ENCODE results near the gene LCP1. TPM values are rescaled to one million over a fixed set of nuclear protein-coding genes. Genes with fewer than 3 reads are reported as not detected.
A peak's percentile ranks its signal among the peaks of the same experiment; 100 is the strongest.

The LCP1 gene
- total RNA-seq, 3 donors from 2014 or later (not counting 1 experiment from before 2014, with no cell fraction given): 1,088 to 1,116 (median 1,113) TPM

DNA sequence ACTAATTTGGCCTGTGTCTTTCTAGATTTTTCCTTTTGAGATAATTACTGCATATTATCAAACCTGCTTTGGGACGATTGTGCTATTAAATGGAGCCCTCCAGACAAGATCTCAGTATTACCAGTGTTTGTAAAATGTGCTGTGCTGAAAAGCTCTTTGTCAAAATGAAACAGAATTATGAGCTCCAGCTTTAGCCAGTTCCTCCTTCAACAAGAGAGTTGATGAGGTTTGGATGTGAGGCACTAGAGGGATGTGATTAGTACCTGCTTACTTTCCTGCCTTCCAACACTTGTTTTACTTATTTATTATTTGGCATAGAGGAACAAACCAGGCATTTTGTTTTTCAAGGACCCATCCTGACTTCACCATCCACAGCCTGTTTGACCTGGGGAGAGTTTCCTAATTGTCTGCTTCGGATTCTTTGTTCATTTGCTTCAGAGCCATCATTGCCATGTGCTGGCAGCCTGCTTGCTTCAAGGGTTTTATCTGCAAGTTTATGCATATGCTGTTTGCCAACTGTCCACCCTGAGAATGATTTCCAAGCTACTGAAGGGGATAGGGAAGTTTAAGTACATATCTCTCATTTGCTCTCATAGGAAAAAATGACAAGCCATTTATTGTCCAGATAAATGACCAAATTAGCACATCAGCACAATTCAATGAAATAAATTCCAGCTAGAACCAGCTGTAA, 44.2 kb downstream of the LCP1 start:
- H3K27ac Mint-ChIP-seq: peak overlapping the region; percentile 88 to 92
- peaks cover 37 to 48% of the 10 kb centered on the region in 2 donors for H3K4me1 Mint-ChIP-seq
- H3K36me3 Mint-ChIP-seq: peaks cover 39% of the 10 kb centered on the region
- no peak overlapping the region for H3K4me3 ChIP-seq (ENCODE audit: low read length)
- no peak overlapping the region for H3K27ac ChIP-seq (ENCODE audit: low read length)
- H3K9me3 ChIP-seq (ENCODE audit: control insufficient read depth, insufficient read depth, low read length): no peaks in the 10 kb centered on the region
- ATAC-seq (no peak), DNase-seq (no peak)
- no peaks in the 10 kb centered on the region for H3K27me3 Mint-ChIP-seq (ENCODE audit: low read depth in 2 of 2)
- no peak overlapping the region for H3K4me3 Mint-ChIP-seq
- WGBS (ENCODE audit: insufficient coverage): 92% methylated on average over 1 of the region's 2 CpGs
- H3K36me3 ChIP-seq (ENCODE audit: control insufficient read depth, insufficient read depth, low read length): peaks cover 95% of the 10 kb centered on the region
- TF ChIP-seq, protein P1, sequence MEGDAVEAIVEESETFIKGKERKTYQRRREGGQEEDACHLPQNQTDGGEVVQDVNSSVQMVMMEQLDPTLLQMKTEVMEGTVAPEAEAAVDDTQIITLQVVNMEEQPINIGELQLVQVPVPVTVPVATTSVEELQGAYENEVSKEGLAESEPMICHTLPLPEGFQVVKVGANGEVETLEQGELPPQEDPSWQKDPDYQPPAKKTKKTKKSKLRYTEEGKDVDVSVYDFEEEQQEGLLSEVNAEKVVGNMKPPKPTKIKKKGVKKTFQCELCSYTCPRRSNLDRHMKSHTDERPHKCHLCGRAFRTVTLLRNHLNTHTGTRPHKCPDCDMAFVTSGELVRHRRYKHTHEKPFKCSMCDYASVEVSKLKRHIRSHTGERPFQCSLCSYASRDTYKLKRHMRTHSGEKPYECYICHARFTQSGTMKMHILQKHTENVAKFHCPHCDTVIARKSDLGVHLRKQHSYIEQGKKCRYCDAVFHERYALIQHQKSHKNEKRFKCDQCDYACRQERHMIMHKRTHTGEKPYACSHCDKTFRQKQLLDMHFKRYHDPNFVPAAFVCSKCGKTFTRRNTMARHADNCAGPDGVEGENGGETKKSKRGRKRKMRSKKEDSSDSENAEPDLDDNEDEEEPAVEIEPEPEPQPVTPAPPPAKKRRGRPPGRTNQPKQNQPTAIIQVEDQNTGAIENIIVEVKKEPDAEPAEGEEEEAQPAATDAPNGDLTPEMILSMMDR (IDR thresholded peaks at IDR 0.05): no peak
- H3K4me1 ChIP-seq (ENCODE audit: control insufficient read depth, insufficient read depth, low read length): no peaks in the 10 kb centered on the region
- no peaks in the 10 kb centered on the region for H3K9me3 Mint-ChIP-seq
- intact Hi-C loops (cut with micrococcal nuclease): no loop called here
- H3K27me3 ChIP-seq (ENCODE audit: control insufficient read depth, insufficient read depth, low read length): no peaks in the 10 kb centered on the region

GRCh38 chr13:46136688-46137087, 45.3 kb downstream of the LCP1 start:
- 92% methylated on average over 4 of the region's 4 CpGs for WGBS (ENCODE audit: insufficient coverage)
- Mint-ChIP-seq H3K27me3 (ENCODE audit: low read depth in 2 of 2) (no peaks in the 10 kb centered on the region), H3K4me3 (no peak overlapping the region), H3K27ac (peak overlapping the region; percentile 88 to 92), H3K4me1 (peaks cover 48 to 59% of the 10 kb centered on the region in 2 donors), H3K36me3 (peaks cover 43% of the 10 kb centered on the region), H3K9me3 (no peaks in the 10 kb centered on the region)
- Histone ChIP-seq H3K27me3 (ENCODE audit: control insufficient read depth, insufficient read depth, low read length) (no peaks in the 10 kb centered on the region), H3K27ac (ENCODE audit: low read length) (no peak overlapping the region), H3K9me3 (ENCODE audit: control insufficient read depth, insufficient read depth, low read length) (no peaks in the 10 kb centered on the region), H3K4me3 (ENCODE audit: low read length) (no peak overlapping the region), H3K4me1 (ENCODE audit: control insufficient read depth, insufficient read depth, low read length) (peaks cover 9% of the 10 kb centered on the region), H3K36me3 (ENCODE audit: control insufficient read depth, insufficient read depth, low read length) (peaks cover 95% of the 10 kb centered on the region)
- no peak for DNase-seq
- intact Hi-C loops (cut with micrococcal nuclease): no loop called here
- ATAC-seq: no peak
- TF ChIP-seq, protein P1 (IDR thresholded peaks at IDR 0.05): no peak

DNA sequence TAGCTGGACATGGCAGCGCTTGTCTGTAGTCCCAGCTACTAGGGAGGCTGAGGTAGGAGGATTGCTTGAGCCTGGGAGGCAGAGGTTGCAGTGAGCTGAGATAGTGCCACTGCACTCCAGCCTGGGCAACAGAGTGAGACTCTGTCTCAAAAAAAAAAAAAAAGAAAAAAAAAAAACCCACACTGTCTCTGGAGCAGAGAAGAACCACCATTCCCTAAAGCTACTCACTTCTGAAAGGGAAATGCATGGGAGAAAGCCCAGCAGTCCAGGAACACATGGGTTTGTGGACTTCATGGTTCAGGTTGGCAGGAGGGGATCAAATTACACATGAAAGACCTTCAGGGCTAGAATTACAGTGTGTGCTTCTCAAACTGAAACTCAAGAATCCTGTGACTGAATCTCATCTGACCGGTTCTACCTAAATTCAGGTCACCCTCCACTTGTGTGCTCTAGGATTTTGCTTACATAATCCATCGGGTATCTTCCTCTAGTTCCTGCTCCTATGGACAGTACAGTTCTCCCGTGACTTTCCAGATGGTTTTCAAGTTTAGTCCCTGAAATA, 46.9 kb downstream of the LCP1 start:
- H3K27me3 ChIP-seq (ENCODE audit: control insufficient read depth, insufficient read depth, low read length): no peaks in the 10 kb centered on the region
- no peaks in the 10 kb centered on the region for H3K9me3 ChIP-seq (ENCODE audit: control insufficient read depth, insufficient read depth, low read length)
- no peak overlapping the region for H3K27ac ChIP-seq (ENCODE audit: low read length)
- TF ChIP-seq, protein P1 (IDR thresholded peaks at IDR 0.05): no peak
- intact Hi-C loops (cut with micrococcal nuclease): no loop called here
- no peaks in the 10 kb centered on the region for H3K27me3 Mint-ChIP-seq (ENCODE audit: low read depth in 2 of 2)
- H3K27ac Mint-ChIP-seq: peak overlapping the region; percentile 88 to 92
- peaks cover 48% of the 10 kb centered on the region for H3K36me3 Mint-ChIP-seq
- H3K4me1 Mint-ChIP-seq: peaks cover 58 to 66% of the 10 kb centered on the region in 2 donors
- H3K4me1 ChIP-seq (ENCODE audit: control insufficient read depth, insufficient read depth, low read length): peaks cover 9% of the 10 kb centered on the region
- no peak overlapping the region for H3K4me3 Mint-ChIP-seq
- no peak for DNase-seq
- no peaks in the 10 kb centered on the region for H3K9me3 Mint-ChIP-seq
- H3K36me3 ChIP-seq (ENCODE audit: control insufficient read depth, insufficient read depth, low read length): peaks cover 95% of the 10 kb centered on the region
- no peak overlapping the region for H3K4me3 ChIP-seq (ENCODE audit: low read length)
- WGBS (ENCODE audit: insufficient coverage): 87% methylated on average over 3 of the region's 4 CpGs
- ATAC-seq: no peak
